GM12891 (cell line): ENCODE data around the gene MSH2.
"Not testable (repeated sequence)": the region's sequence is repeated elsewhere in the genome, so short reads cannot be mapped to it uniquely, and the experiment has no call there.

Source experiments
- DNase-seq: peaks from one replicate; pipeline ENCODE4 v3.0.0; 2011; ENCODE audit warnings: low spot score; ENCODE audit not compliant: insufficient read length
- FAIRE-seq: peaks from 2 replicates; lab custom pipeline; 2011; peaks lifted over from hg19 to GRCh38; lab: Jason Lieb, UNC
- PAX5 ChIP-seq: IDR thresholded peaks from 2 replicates; pipeline ENCODE4 v1.6.1; 2011; ENCODE audit warnings: low read length, moderate library complexity, mild to moderate bottlenecking; ENCODE audit not compliant: insufficient read depth, severe bottlenecking
- POLR2A ChIP-seq: IDR thresholded peaks from 2 replicates; pipeline ENCODE4 v1.6.1; 2011; ENCODE audit warnings: low read depth, low read length, control low read depth
- POLR2AphosphoS5 ChIP-seq: IDR thresholded peaks from 2 replicates; pipeline ENCODE4 v1.6.1; 2011; ENCODE audit warnings: low read depth, low read length, control low read depth
- POU2F2 ChIP-seq: IDR thresholded peaks from 2 replicates; pipeline ENCODE4 v1.6.1; 2011; ENCODE audit warnings: low read depth, mild to moderate bottlenecking, control low read depth, low read length, moderate library complexity
- SPI1 ChIP-seq: IDR thresholded peaks from 2 replicates; pipeline ENCODE4 v1.6.1; 2011; ENCODE audit warnings: low read depth, low read length, control low read depth
- TAF1 ChIP-seq: IDR thresholded peaks from 2 replicates; pipeline ENCODE4 v1.6.1; 2011; ENCODE audit warnings: low read depth, low read length, control low read depth

MSH2 gene

GRCh38 chr2:47405757-47406156, 2.8 kb downstream of the MSH2 start:
- FAIRE-seq, result no peak
- no peak for TF ChIP-seq TAF1
- no peak for TF ChIP-seq POLR2A
- no peak for TF ChIP-seq PAX5
- no peak for TF ChIP-seq POU2F2
- no peak for TF ChIP-seq POLR2AphosphoS5
- TF ChIP-seq SPI1, result no peak

DNA sequence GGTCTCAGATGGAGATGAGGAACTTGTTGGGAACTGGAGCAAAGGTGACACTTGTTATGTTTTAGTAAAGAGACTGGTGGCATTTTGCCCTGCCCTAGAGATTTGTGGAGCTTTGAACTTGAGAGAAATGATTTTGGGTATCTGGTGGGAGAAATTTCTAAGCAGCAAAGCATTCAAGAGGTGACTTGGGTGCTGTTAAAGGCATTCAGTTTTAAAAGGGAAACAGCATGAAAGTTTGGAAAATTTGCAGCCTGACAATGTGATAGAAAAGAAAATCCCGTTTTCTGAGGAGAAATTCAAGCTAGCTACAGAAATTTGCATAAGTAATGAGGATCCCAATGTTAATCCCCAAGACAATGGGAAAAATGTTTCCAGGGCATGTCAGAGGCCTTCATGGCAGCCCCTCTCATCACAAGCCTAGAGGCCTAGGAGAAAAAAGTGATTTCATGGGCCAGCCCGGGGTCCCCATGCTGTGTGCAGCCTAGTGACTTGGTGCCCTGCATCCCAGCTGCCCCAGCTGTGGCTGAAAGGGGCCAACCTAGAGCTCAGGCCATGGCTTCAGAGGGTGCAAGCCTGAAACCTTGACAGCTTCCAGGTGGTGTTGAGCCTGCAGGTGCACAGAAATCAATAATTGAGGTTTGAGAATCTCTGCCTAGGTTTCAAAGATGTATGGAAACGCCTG, 3.8 kb downstream of the MSH2 start:
- not testable (repeated sequence) for FAIRE-seq, DNase-seq

More at GRCh38 chr2:47405757-47406156, 2.8 kb downstream of the MSH2 start:
- no peak for DNase-seq

GRCh38 chr2:47407976-47408375, 5.0 kb downstream of the MSH2 start:
- FAIRE-seq, DNase-seq: not testable (repeated sequence)

DNA sequence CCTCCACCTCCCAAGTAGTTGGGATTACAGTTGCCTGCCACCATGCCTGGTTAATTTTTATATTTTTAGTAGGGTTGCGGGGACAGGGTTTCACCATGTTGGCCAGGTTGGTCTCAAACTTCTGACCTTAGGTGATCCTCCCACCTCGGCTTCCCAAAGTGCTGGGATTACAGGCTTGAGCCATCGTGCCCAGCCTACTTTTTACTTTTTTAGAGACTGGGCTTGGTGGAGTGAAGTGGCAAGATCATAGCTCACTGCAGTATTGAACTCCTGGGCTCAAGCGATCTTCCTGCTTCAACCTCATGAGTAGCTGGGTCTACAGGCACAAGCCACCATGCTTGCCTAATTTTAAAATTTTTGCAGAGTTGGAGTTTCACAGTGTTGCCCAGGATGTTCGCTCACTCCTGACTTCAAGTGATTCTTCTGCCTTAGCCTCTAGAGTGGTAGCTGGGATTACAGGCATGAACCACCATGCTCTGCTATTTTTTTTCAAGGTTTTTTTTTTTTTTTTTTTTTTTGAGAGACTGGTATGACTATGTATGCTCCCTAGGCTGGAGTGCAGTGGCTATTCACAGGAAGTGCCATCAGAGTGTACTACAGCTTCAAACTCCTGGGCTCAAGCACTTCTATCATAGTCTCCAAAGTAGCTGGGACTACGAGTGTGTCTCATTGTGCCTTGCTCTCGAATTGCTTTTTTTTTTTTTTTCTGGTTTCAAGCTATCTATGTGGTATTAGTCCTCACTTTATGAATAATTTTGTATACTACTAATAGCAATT, 11.9 kb downstream of the MSH2 start:
- FAIRE-seq (no peak), DNase-seq (no peak)
- no peak for TF ChIP-seq POLR2AphosphoS5
- no peak for TF ChIP-seq TAF1
- TF ChIP-seq SPI1, result no peak
- no peak for TF ChIP-seq POLR2A
- TF ChIP-seq POU2F2, result no peak
- TF ChIP-seq PAX5, result no peak

DNA sequence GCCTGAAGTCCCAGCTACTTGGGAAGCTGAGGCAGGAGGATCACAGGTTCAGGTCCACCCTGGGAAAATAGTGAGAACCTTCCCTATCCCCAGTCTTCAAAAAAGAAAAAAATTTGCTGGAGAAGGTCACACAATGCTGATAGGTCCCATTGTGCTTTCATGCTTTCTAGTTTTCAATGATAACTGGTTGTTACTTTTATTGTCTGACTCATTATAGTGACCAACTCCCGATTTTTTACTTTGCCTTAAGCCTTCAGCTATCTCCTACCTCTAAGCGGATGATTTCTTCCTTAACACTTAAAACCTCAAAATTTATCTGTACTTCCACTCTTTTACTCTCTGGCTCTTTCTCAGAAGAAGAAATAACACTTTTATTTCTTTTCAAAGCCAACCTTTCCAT, 17.3 kb downstream of the MSH2 start:
- FAIRE-seq, result no peak
- DNase-seq, result no peak
- TF ChIP-seq POLR2AphosphoS5 (no peak), SPI1 (no peak), TAF1 (no peak), POU2F2 (no peak), POLR2A (no peak), PAX5 (no peak)

DNA sequence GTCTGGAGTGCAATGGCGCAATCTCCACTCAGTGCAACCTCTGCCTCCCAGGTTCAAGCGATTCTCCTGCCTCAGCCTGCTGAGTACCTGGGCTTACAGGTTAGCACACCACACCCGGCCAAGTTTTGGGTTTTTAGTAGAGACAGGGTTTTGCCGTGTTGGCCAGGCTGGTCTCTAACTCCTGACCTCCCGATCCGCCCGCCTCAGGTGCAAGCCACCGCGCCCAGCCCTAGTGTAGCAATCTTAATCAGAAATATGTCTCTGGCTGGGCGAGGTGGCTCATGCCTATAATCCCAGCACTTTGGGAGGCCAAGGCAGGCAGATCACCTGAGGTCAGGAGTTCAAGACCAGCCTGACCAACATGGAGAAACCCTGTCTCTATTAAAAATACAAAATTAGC, 17.7 kb downstream of the MSH2 start:
- not testable (repeated sequence) for DNase-seq, FAIRE-seq

GRCh38 chr2:47422016-47422415, 19.1 kb downstream of the MSH2 start:
- no peak for TF ChIP-seq PAX5
- no peak for TF ChIP-seq POLR2A
- TF ChIP-seq POU2F2, result no peak
- no peak for TF ChIP-seq POLR2AphosphoS5
- TF ChIP-seq TAF1, result no peak
- FAIRE-seq (no peak), DNase-seq (no peak)

- FAIRE-seq (no peak), DNase-seq (no peak)
- TF ChIP-seq POLR2A (no peak), PAX5 (no peak), SPI1 (no peak), POLR2AphosphoS5 (no peak), POU2F2 (no peak), TAF1 (no peak)
Measured at GRCh38 chr2:47422560-47422959, 19.6 kb downstream of the MSH2 start.

DNA sequence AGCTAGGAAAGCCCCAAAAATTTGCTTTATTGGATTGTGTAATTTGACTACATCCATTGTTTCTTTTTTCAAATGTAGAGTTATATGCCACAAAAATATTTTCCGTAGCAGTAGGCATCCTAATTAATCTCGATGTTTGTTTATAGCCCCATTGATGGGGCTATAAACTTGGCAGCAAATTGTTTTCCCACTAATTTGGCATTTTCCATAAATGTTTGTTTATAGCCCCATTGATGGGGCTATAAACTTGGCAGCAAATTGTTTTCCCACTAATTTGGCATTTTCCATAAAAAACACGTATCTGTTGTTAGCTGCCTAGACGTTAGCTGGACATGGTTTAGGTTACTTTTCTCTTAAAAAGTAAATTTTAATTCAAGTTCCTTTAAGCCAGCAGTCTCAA, 23.8 kb downstream of the MSH2 start:
- no peak for FAIRE-seq
- DNase-seq, result no peak
- no peak for TF ChIP-seq POU2F2
- no peak for TF ChIP-seq POLR2A
- no peak for TF ChIP-seq TAF1
- TF ChIP-seq PAX5, result no peak
- TF ChIP-seq POLR2AphosphoS5, result no peak
- no peak for TF ChIP-seq SPI1

DNA sequence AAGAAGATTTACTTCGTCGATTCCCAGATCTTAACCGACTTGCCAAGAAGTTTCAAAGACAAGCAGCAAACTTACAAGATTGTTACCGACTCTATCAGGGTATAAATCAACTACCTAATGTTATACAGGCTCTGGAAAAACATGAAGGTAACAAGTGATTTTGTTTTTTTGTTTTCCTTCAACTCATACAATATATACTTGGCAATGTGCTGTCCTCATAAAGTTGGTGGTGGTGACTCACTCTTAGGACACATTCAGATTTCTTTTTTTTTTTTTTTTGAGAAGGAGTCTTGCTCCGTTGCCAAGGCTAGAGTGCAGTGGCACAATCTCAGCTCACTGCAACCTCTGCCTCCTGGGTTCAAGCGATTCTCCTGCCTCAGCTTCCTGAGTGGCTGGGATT, 26.8 kb downstream of the MSH2 start:
- FAIRE-seq (no peak), DNase-seq (no peak)
- TF ChIP-seq POLR2AphosphoS5 (no peak), TAF1 (no peak), PAX5 (no peak)

DNA sequence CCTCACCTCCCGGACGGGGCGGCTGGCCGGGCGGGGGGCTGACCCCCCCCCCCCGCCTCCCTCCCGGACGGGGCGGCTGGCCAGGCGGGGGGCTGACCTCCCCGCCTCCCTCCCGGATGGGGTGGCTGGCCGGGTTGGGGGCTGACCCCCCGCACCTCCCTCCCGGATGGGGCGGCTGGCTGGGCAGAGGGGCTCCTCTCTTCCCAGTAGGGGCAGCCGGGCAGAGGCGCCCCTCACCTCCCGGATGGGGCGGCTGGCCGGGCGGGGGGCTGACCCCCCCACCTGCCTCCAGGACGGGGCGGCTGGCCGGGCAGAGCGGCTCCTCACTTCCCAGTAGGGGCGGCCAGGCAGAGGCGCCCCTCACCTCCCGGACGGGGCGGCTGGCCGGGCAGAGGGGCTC, 30.1 kb downstream of the MSH2 start:
- not testable (repeated sequence) for FAIRE-seq, DNase-seq

DNA sequence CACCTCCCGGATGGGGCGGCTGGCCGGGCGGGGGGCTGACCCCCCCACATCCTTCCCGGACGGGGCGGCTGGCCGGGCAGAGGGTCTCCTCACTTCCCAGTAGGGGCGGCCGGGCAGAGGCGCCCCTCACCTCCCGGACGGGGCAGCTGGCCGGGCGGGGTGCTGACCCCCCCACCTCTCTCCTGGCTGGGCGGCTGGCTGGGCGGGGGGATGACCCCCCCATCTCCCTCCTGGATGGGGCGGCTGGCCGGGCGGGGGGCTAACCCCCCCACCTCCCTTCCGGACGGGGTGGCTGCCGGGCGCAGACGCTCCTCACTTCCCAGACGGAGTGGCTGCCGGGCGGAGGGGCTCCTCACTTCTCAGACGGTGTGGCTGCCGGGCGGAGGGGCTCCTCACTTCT, 30.5 kb downstream of the MSH2 start:
- FAIRE-seq, result not testable (repeated sequence)

More for the DNA sequence above, 30.5 kb downstream of the MSH2 start:
- not testable (repeated sequence) for DNase-seq
